HG03442 (cell line): ENCODE measurements around the gene ZNF486.
"Not testable (repeated sequence)": the region's sequence is repeated elsewhere in the genome, so short reads cannot be mapped to it uniquely, and the experiment has no call there.

Experiments used
- ATAC-seq: cut with Tn5 transposase; IDR thresholded peaks from one replicate; pipeline ENCODE4 v1.9.1; 2021; ENCODE audit warnings: mild to moderate bottlenecking, moderate library complexity; ENCODE audit not compliant: unreplicated experiment

Gene ZNF486

GRCh38 chr19:20167020-20167644 is at the start of gene ZNF486:
Gene ZNF486 (plus strand): TSS chr19:20167214. CDS start chr19:20167331, 117 bp downstream.
- peak; percentile 96 for ATAC-seq

- ATAC-seq, result not testable (repeated sequence)
Measured at GRCh38 chr19:20118064-20118839, 48.8 kb upstream of the ZNF486 start.

GRCh38 chr19:20124879-20125278 is 42.1 kb upstream of the ZNF486 start:
- ATAC-seq, result no peak

- not testable (repeated sequence) for ATAC-seq
Measured at GRCh38 chr19:20132933-20133332, 34.1 kb upstream of the ZNF486 start.

GRCh38 chr19:20137714-20138113 is 29.3 kb upstream of the ZNF486 start:
- ATAC-seq, result not testable (repeated sequence)

- no peak for ATAC-seq
Measured at GRCh38 chr19:20151617-20152145, 15.3 kb upstream of the ZNF486 start.

GRCh38 chr19:20152506-20152905 is 14.5 kb upstream of the ZNF486 start:
- not testable (repeated sequence) for ATAC-seq

- no peak for ATAC-seq
Measured at GRCh38 chr19:20153281-20153680, 13.7 kb upstream of the ZNF486 start.

- ATAC-seq, result no peak
Measured at GRCh38 chr19:20154636-20155035, 12.4 kb upstream of the ZNF486 start.

- no peak for ATAC-seq
Measured at GRCh38 chr19:20162821-20163220, 4.2 kb upstream of the ZNF486 start.

GRCh38 chr19:20164456-20164855 is 2.6 kb upstream of the ZNF486 start:
- ATAC-seq, result no peak

GRCh38 chr19:20165971-20166592 is 932 bp upstream of the ZNF486 start:
- no peak for ATAC-seq

- ATAC-seq, result no peak
Measured at GRCh38 chr19:20167651-20168122, 673 bp downstream of the ZNF486 start.

- ATAC-seq, result no peak
Measured at GRCh38 chr19:20171285-20171684, 4.3 kb downstream of the ZNF486 start.

- not testable (repeated sequence) for ATAC-seq
Measured at GRCh38 chr19:20175848-20176247, 8.8 kb downstream of the ZNF486 start.

- not testable (repeated sequence) for ATAC-seq
Measured at GRCh38 chr19:20179956-20180355, 12.9 kb downstream of the ZNF486 start.

GRCh38 chr19:20182222-20182785 is 15.3 kb downstream of the ZNF486 start:
- ATAC-seq, result no peak

GRCh38 chr19:20186174-20186573 is 19.2 kb downstream of the ZNF486 start:
- no peak for ATAC-seq

- ATAC-seq, result no peak
Measured at GRCh38 chr19:20197747-20198146, 30.7 kb downstream of the ZNF486 start.

GRCh38 chr19:20209051-20209450 is 42.0 kb downstream of the ZNF486 start:
- no peak for ATAC-seq

- not testable (repeated sequence) for ATAC-seq
Measured at GRCh38 chr19:20214366-20214765, 47.4 kb downstream of the ZNF486 start.
